AG04450 (cell line): ENCODE measurements around the gene ZDHHC3. TPM values are rescaled to one million over a fixed set of nuclear protein-coding genes. Genes with fewer than 3 reads are reported as not detected.

Source experiments
- CTCF ChIA-PET: fragments of 300-600, 350-600 bp; formaldehyde crosslinking; extraction: SDS; loops from one replicate; lab custom pipeline; 2022; ENCODE audit warnings: antibody characterized with exemption, inconsistent platforms; lab: Charles Lee
- POLR2A ChIA-PET: fragments of 350-600 bp; formaldehyde crosslinking; extraction: SDS; loops from one replicate; lab custom pipeline; 2021; ENCODE audit warnings: antibody characterized with exemption, inconsistent platforms; lab: Yijun Ruan, JAX
- DNase-seq: peaks from one replicate; pipeline ENCODE4 v3.0.0-alpha.2; 2011; ENCODE audit warnings: low read depth, low spot score
- H3K27ac ChIP-seq: one replicate; pipeline ENCODE4 v1.5.1; 2012; ENCODE audit warnings: low read depth, low read length, control low read depth
- H3K27me3 ChIP-seq: one replicate; pipeline ENCODE4 v1.6.0; 2012; ENCODE audit warnings: low read length; ENCODE audit not compliant: control insufficient read depth, insufficient read depth
- H3K4me3 ChIP-seq: 2 replicates; pipeline ENCODE4 v1.5.1; 2011; ENCODE audit warnings: mild to moderate bottlenecking, low read depth, low read length, control low read depth
- H3K9me3 ChIP-seq: 2 replicates; pipeline ENCODE4 v1.5.1; 2012; ENCODE audit warnings: low read length; ENCODE audit not compliant: control insufficient read depth, insufficient read depth
- CTCF ChIP-seq: IDR thresholded peaks from 2 replicates; pipeline ENCODE4 v1.5.1; 2011; ENCODE audit warnings: low read depth, low read length, control low read depth, inconsistent platforms
- polyA plus RNA-seq: library from polyadenylated mRNA; depleted of rRNA; stranded (reverse); fragments of >200 nt; gene quantifications from 2 replicates; pipeline ENCODE4 v1.2.3, GENCODE V29; 2011

Gene ZDHHC3
- polyA plus RNA-seq, 1 experiment = 92.7 TPM

DNA sequence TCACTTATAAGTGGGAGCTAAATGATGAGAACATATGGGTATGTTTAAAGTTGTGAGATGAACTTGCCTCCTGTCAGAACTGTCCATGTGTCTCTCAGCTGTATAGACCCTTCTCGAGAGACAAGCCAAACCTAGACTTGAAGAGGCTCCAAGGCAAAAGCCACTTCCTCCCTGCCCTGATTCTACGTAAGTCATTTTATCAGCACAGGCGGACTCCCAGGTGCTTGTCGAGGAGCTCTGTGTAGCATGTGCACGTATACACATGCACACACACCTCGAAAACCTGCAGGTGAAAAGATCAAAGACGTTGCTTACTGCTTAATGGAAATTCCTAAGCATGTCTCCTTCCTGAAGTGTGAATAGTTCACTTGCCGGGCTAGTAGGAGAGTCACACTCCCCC is 44.6 kb upstream of the ZDHHC3 start:
- CTCF ChIA-PET = interaction anchor here (0.6 kb wide), 1 partner anchor 8 kb away, joined by 5 read pairs; no protein-coding TSS in a partner anchor

GRCh38 chr3:45017821-45018220 is 41.8 kb upstream of the ZDHHC3 start:
- ChIA-PET CTCF (interaction anchor here (0.6 kb wide), 1 partner anchor 753 kb away, joined by 3 read pairs; no protein-coding TSS in a partner anchor), POLR2A (no interaction called here)
- Histone ChIP-seq H3K4me3 (no peak overlapping the region), H3K27ac (no peak overlapping the region), H3K9me3 (no peaks in the 10 kb centered on the region), H3K27me3 (no peaks in the 10 kb centered on the region)
- no peak for DNase-seq
- no peak for TF ChIP-seq CTCF

More for the DNA sequence above, 44.6 kb upstream of the ZDHHC3 start:
- no peaks in the 10 kb centered on the region for H3K27me3 ChIP-seq
- TF ChIP-seq CTCF = no peak
- H3K4me3 ChIP-seq = no peak overlapping the region
- H3K27ac ChIP-seq = no peak overlapping the region
- POLR2A ChIA-PET = no interaction called here
- no peaks in the 10 kb centered on the region for H3K9me3 ChIP-seq
- DNase-seq = no peak

- TF ChIP-seq CTCF = no peak
- Histone ChIP-seq H3K27me3 (no peaks in the 10 kb centered on the region), H3K27ac (no peak overlapping the region), H3K4me3 (no peak overlapping the region), H3K9me3 (no peaks in the 10 kb centered on the region)
- POLR2A ChIA-PET = no interaction called here
- CTCF ChIA-PET = no interaction called here
- DNase-seq = no peak
Observed at GRCh38 chr3:45016916-45017315, 40.9 kb upstream of the ZDHHC3 start.

DNA sequence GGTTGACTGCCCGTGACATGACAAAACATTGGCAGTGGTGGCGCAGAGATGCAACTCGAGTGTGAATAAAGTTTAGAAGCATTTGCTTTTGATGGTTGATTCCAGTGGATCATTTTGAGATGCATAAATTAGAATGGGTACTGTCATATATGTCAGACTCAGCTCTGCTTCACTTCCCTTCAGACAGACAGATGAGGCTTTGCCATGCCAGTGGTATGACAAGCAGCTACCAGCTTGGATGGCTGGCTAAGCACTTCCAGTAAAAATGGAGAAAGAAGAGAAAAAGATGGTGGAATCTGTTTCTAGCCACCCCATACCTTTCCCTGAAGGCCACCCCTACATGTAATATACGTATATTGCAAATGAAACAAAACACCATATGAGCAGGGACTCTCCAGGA is 36.6 kb upstream of the ZDHHC3 start:
- DNase-seq = no peak

More for the DNA sequence above, 36.6 kb upstream of the ZDHHC3 start:
- POLR2A ChIA-PET = interaction anchor here (0.5 to 1.2 kb wide), 10 partner anchors 10 to 540 kb away, joined by 3 to 8 read pairs (median 3); partner anchors contain the start of genes EXOSC7 and ZDHHC3
- CTCF ChIA-PET = interaction anchor here (0.6 to 1.8 kb wide), 8 partner anchors 8 to 655 kb away, joined by 3 to 5 read pairs (median 3); no protein-coding TSS in a partner anchor
- H3K27me3 ChIP-seq = no peaks in the 10 kb centered on the region
- no peaks in the 10 kb centered on the region for H3K9me3 ChIP-seq
- TF ChIP-seq CTCF = no peak
- H3K27ac ChIP-seq = peak overlapping the region; percentile 97
- no peak overlapping the region for H3K4me3 ChIP-seq
